Measurements from ENCODE around the gene PRKCZ. TPM values are rescaled to one million over a fixed set of nuclear protein-coding genes. Genes with fewer than 3 reads are reported as not detected.
A peak's percentile ranks its signal among the peaks of the same experiment; 100 is the strongest.

The PRKCZ gene
- polyA plus RNA-seq, 3 donors = 0.74 to 1.9 (median 1.4) TPM

DNA sequence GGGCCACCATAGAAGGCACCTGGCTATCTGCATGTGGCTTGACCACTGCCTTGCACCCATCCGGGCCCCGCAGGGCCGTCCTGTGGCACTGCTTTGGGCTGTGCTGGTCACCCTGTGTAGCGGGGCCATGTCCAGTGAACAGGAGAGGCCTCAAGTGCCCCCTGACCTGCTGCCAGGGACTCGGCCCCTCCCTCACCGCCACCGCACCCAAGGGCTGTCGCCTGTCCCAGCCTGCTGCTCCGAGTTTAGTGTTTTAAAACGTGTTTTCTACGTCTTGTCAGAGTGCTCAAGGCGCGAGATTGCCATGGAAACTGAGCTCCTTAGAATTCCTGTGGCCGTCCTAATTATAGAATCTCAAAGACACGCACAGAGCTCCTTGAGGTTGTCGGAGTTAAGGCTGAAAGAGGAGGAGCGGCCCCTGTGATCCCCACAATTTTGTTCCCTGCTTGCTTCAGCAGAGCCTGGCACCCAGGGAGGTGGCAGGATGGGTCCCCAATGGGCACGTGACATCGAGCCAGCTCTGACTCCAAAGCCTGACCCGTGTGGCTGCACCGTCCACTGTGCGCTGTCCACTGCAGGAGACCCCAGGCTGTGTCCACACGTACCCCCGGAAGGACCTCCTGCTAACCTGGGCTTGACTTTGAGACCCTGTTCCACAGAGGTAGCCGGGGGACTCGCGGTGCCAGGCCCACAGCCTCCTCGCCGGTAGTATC is 78.1 kb downstream of the PRKCZ start:
- Mint-ChIP-seq H3K36me3 (no peaks in the 10 kb centered on the region), H3K4me1 (peaks cover 21% of the 10 kb centered on the region), H3K4me3 (peak overlapping the region in 1 of 2 donors; percentile 15), H3K27ac (no peak overlapping the region), H3K9me3 (peaks cover 0 to 3% (median 2%) of the 10 kb centered on the region in 7 donors), H3K27me3 (ENCODE audit: low read depth in 3 of 3) (peaks cover 13 to 23% (median 15%) of the 10 kb centered on the region in 3 donors)
- no peak overlapping the region for H3K4me2 ChIP-seq (replicated peaks; ENCODE audit: extremely low read depth, low read length, poor library complexity, severe bottlenecking)
- DNase-seq = no peak
- H3K79me2 ChIP-seq (ENCODE audit: insufficient read depth, low read length) = no peaks in the 10 kb centered on the region
- WGBS (ENCODE audit: insufficient coverage) = 95% methylated on average over 25 of the region's 29 CpGs
- H3K27ac ChIP-seq (ENCODE audit: low read depth in 1 of 2, low read length in 2 of 2) = no peak overlapping the region
- no peaks in the 10 kb centered on the region for H4K20me1 ChIP-seq (ENCODE audit: insufficient read depth, low read length)
- peaks cover 0 to 6% of the 10 kb centered on the region in 2 donors for H3K9me3 ChIP-seq (replicated peaks in 1 of 2; ENCODE audit: control insufficient read depth in 1 of 2, insufficient read depth in 1 of 2, low read length in 2 of 2)
- H3K4me3 ChIP-seq (replicated peaks in 1 of 3; ENCODE audit: low read depth in 2 of 3, low read length in 3 of 3) = no peak overlapping the region
- H3K4me1 ChIP-seq (ENCODE audit: control insufficient read depth in 1 of 2, insufficient read depth in 2 of 2, low read length in 2 of 2) = peaks cover 27 to 31% of the 10 kb centered on the region in 2 donors
- TF ChIP-seq, protein P1, sequence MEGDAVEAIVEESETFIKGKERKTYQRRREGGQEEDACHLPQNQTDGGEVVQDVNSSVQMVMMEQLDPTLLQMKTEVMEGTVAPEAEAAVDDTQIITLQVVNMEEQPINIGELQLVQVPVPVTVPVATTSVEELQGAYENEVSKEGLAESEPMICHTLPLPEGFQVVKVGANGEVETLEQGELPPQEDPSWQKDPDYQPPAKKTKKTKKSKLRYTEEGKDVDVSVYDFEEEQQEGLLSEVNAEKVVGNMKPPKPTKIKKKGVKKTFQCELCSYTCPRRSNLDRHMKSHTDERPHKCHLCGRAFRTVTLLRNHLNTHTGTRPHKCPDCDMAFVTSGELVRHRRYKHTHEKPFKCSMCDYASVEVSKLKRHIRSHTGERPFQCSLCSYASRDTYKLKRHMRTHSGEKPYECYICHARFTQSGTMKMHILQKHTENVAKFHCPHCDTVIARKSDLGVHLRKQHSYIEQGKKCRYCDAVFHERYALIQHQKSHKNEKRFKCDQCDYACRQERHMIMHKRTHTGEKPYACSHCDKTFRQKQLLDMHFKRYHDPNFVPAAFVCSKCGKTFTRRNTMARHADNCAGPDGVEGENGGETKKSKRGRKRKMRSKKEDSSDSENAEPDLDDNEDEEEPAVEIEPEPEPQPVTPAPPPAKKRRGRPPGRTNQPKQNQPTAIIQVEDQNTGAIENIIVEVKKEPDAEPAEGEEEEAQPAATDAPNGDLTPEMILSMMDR (IDR thresholded peaks at IDR 0.05) = no peak
- intact Hi-C loops (cut with micrococcal nuclease) = no loop called here
- no peak overlapping the region for H3K9ac ChIP-seq (ENCODE audit: insufficient read depth, low read length, poor library complexity, severe bottlenecking)
- H3K36me3 ChIP-seq (replicated peaks in 1 of 2; ENCODE audit: control insufficient read depth in 1 of 2, insufficient read depth in 2 of 2, low read length in 2 of 2) = no peaks in the 10 kb centered on the region
- no peak overlapping the region for H2AFZ ChIP-seq (ENCODE audit: insufficient read depth, low read depth, low read length, poor library complexity, severe bottlenecking)
- H3K27me3 ChIP-seq (ENCODE audit: control insufficient read depth in 2 of 2, insufficient read depth in 2 of 2, low read length in 2 of 2) = peaks cover 0 to 7% of the 10 kb centered on the region in 2 donors

- Histone ChIP-seq H3K9ac (ENCODE audit: insufficient read depth, low read length, poor library complexity, severe bottlenecking) (no peak overlapping the region), H2AFZ (ENCODE audit: insufficient read depth, low read depth, low read length, poor library complexity, severe bottlenecking) (no peak overlapping the region), H3K4me2 (replicated peaks; ENCODE audit: extremely low read depth, low read length, poor library complexity, severe bottlenecking) (no peak overlapping the region), H3K4me3 (replicated peaks in 1 of 3; ENCODE audit: low read depth in 2 of 3, low read length in 3 of 3) (no peak overlapping the region), H3K27me3 (ENCODE audit: control insufficient read depth in 2 of 2, insufficient read depth in 2 of 2, low read length in 2 of 2) (peaks cover 0 to 7% of the 10 kb centered on the region in 2 donors), H3K79me2 (ENCODE audit: insufficient read depth, low read length) (no peaks in the 10 kb centered on the region), H3K4me1 (ENCODE audit: control insufficient read depth in 1 of 2, insufficient read depth in 2 of 2, low read length in 2 of 2) (peaks cover 33 to 38% of the 10 kb centered on the region in 2 donors), H3K9me3 (replicated peaks in 1 of 2; ENCODE audit: control insufficient read depth in 1 of 2, insufficient read depth in 1 of 2, low read length in 2 of 2) (peaks cover 0 to 3% of the 10 kb centered on the region in 2 donors), H3K27ac (ENCODE audit: low read depth in 1 of 2, low read length in 2 of 2) (no peak overlapping the region), H3K36me3 (replicated peaks in 1 of 2; ENCODE audit: control insufficient read depth in 1 of 2, insufficient read depth in 2 of 2, low read length in 2 of 2) (no peaks in the 10 kb centered on the region), H4K20me1 (ENCODE audit: insufficient read depth, low read length) (no peaks in the 10 kb centered on the region)
- 93% methylated on average over 7 of the region's 15 CpGs for whole genome bisulfite sequencing (ENCODE audit: insufficient coverage)
- Mint-ChIP-seq H3K9me3 (peaks cover 0 to under 1% (median 0%) of the 10 kb centered on the region in 7 donors), H3K4me1 (peaks cover 21% of the 10 kb centered on the region), H3K27me3 (ENCODE audit: low read depth in 3 of 3) (peaks cover 13 to 23% (median 15%) of the 10 kb centered on the region in 3 donors), H3K27ac (no peak overlapping the region), H3K4me3 (no peak overlapping the region), H3K36me3 (no peaks in the 10 kb centered on the region)
- TF ChIP-seq, protein P1 (IDR thresholded peaks at IDR 0.05) = no peak
- DNase-seq = no peak
- intact Hi-C loops (cut with micrococcal nuclease) = no loop called here
Observed at GRCh38 chr1:2129256-2129943, 79.2 kb downstream of the PRKCZ start.
